Lung (tissue), 12 donors: ENCODE data around the gene TAC4. TPM values are rescaled to one million over a fixed set of nuclear protein-coding genes. Genes with fewer than 3 reads are reported as not detected.

ENCODE experiments used
- ATAC-seq: fragments of 200-7000 bp; cut with Tn5 transposase; one replicate; pipeline ENCODE4 v1.9.1; 2020; ENCODE audit warnings: moderate number of reproducible peaks; ENCODE audit not compliant: insufficient read depth, low FRiP score
- DNase-seq, 3 donors: peaks; one replicate each; pipeline ENCODE4 v3.0.0-alpha.2; 2013 to 2017
- H3K27ac ChIP-seq, 2 donors: one replicate each; pipeline ENCODE4 v1.5.1; 2013; ENCODE audit warnings: mild to moderate bottlenecking in 2 of 2, moderate library complexity in 2 of 2, control low read depth in 1 of 2, inconsistent platforms in 1 of 2, low read depth in 1 of 2, low read length in 1 of 2
- H3K27me3 ChIP-seq, 3 donors: one replicate each; pipeline ENCODE4 v1.5.1; 2013; ENCODE audit warnings: low read length in 2 of 3; ENCODE audit not compliant: control insufficient read depth in 3 of 3, insufficient read depth in 3 of 3
- H3K36me3 ChIP-seq, 4 donors: one replicate each; pipeline ENCODE4 v1.5.1; 2013; ENCODE audit warnings: low read length in 4 of 4, mild to moderate bottlenecking in 1 of 4, moderate library complexity in 1 of 4; ENCODE audit not compliant: control insufficient read depth in 4 of 4, insufficient read depth in 4 of 4
- H3K4me1 ChIP-seq, 5 donors: one replicate each; pipeline ENCODE4 v1.5.1; 2013; ENCODE audit warnings: low read length in 5 of 5, mild to moderate bottlenecking in 2 of 5, moderate library complexity in 1 of 5; ENCODE audit not compliant: control insufficient read depth in 5 of 5, insufficient read depth in 5 of 5
- H3K4me3 ChIP-seq: one replicate; pipeline ENCODE4 v1.5.1; 2013; ENCODE audit warnings: mild to moderate bottlenecking, control low read depth, moderate library complexity
- H3K9ac ChIP-seq, 2 donors: one replicate each; pipeline ENCODE4 v1.5.1; 2013; ENCODE audit warnings: low read length in 2 of 2, control low read depth in 1 of 2; ENCODE audit not compliant: insufficient read depth in 1 of 2
- H3K9me3 ChIP-seq, 4 donors: one replicate each; pipeline ENCODE4 v1.5.1; 2013; ENCODE audit warnings: low read length in 3 of 4, mild to moderate bottlenecking in 1 of 4, moderate library complexity in 1 of 4; ENCODE audit not compliant: control insufficient read depth in 4 of 4, insufficient read depth in 3 of 4
- WGBS, 2 donors: extraction: QIAGEN DNeasy Blood & Tissue Kit; methylation state at CpG; one replicate each; pipeline ENCODE4 v1.1.7; 2013; 5-methylcytosine and 5-hydroxymethylcytosine counted together
- polyA plus RNA-seq, 2 donors: library from polyadenylated mRNA; stranded (reverse); fragments of 200-250 nt; gene quantifications; one replicate each; pipeline ENCODE4 v1.2.1, GENCODE V29; 2013
- total RNA-seq, 2 donors: library from RNA; depleted of rRNA in 1 of 2; stranded (reverse); fragments of >200 nt in 1 of 2; gene quantifications; one replicate each; pipeline ENCODE4 v1.2.1, GENCODE V29; 2014 to 2021
- TF ChIP-seq, protein P1 (sequence below): IDR thresholded peaks from 2 replicates; pipeline ENCODE4 v1.5.1; 2012; ENCODE audit warnings: mild to moderate bottlenecking; ENCODE audit errors: control extremely low read depth, extremely low read depth
- donor health status: control.
- donor health status: control.
- donor health status: Bipolar disorder and iron deficiency.
- donor health status: healthy.
- donor health status: DM: yes; HTN: yes; CAD: no.

Gene TAC4
- total and polyA plus RNA-seq, 4 donors, result not detected

DNA sequence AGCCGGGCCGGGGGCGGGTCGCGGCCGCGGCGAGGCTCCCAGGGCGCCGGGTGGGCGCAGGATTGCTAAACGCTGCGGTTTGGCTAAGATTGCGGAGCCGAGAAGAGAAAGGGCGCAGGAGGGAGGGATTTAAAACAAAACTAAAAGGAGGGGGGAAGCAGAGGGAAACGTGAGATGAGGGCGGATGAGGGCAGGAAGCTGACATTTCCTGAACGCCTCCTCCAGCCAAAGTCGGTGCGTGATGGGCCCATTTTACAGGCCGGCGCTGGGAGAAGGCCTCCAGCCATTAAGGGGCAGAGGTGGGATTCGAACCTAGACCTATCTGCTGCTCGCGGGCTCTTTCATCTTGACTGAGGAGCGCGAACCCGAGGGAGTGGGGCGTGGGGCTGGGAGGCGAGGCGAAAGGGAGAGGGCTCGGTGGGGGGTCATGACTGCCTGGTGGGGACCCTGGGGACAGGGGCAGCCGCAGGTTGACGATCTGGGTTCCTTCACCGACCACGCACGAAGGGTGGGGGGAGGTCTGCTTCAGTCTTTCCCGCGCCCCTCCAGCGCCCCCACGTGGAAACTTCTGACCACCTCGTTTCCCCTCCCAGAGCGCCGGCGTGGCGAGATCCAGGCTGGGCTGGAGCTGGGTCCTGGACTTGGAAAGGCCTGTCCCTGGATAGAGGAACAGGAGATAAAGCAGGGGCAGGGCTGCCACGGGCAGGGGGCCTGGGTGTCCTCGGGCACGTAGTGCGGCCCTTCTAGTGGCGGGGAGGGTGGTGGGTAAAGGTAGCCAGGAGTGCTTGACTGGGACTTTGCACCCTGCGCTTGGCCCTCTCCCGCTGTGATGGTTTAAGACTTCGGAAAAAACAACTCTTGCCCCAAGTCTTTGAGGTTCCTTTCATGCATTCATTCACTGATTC, 3.8 kb upstream of the TAC4 start:
- peak overlapping the region in 1 of 2 donors; percentile 11 for H3K9ac ChIP-seq
- peak overlapping the region; percentile 42 for H3K4me3 ChIP-seq
- ATAC-seq (peak; percentile 21), DNase-seq (peak; percentile 70 to 78 (median 76))
- H3K4me1 ChIP-seq, result peaks cover 0 to 10% (median 0%) of the 10 kb centered on the region in 5 donors
- TF ChIP-seq, protein P1, sequence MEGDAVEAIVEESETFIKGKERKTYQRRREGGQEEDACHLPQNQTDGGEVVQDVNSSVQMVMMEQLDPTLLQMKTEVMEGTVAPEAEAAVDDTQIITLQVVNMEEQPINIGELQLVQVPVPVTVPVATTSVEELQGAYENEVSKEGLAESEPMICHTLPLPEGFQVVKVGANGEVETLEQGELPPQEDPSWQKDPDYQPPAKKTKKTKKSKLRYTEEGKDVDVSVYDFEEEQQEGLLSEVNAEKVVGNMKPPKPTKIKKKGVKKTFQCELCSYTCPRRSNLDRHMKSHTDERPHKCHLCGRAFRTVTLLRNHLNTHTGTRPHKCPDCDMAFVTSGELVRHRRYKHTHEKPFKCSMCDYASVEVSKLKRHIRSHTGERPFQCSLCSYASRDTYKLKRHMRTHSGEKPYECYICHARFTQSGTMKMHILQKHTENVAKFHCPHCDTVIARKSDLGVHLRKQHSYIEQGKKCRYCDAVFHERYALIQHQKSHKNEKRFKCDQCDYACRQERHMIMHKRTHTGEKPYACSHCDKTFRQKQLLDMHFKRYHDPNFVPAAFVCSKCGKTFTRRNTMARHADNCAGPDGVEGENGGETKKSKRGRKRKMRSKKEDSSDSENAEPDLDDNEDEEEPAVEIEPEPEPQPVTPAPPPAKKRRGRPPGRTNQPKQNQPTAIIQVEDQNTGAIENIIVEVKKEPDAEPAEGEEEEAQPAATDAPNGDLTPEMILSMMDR, result no peak
- 6 to 7% methylated on average over 55 of the region's 55 CpGs for WGBS, 2 donors
- peak overlapping the region in 1 of 2 donors; percentile 37 for H3K27ac ChIP-seq
- H3K27me3 ChIP-seq, result peaks cover 0 to 11% (median 5%) of the 10 kb centered on the region in 3 donors
- no peaks in the 10 kb centered on the region for H3K9me3 ChIP-seq
- H3K36me3 ChIP-seq, result peaks cover 0 to 3% (median 0%) of the 10 kb centered on the region in 4 donors

DNA sequence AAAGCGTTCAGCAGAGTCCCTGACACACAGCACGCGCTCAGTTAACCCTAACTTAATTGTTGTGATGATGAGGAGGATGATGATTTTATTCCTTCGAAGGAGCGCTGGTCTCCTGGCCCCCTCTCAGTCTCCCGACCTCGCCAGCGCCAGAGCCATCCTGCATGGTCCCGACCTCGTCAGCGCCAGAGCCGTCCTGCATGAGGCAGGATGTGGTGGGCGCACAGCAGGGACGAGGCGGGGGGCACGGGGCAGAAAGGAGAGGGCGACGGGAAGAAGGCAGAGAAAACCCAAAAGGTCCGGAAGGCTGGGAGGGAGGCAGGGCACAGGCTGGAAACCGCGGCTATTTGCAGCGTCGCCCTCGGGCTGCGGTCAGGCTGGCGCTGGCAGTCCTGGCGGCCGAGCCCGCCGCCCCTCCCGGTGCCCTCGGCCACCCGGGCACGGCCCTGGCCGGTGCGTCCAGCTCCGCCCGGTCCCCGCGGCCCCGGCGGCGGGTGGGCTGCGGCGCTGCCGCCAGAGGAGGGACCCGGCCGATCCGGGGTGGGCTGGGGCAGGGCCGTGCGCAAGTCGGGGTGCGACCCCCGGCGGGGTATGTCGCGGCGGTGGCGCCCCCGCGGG, 3.0 kb upstream of the TAC4 start:
- TF ChIP-seq, protein P1, result no peak
- peak overlapping the region in 1 of 2 donors; percentile 59 for H3K27ac ChIP-seq
- DNase-seq, result no peak

DNA sequence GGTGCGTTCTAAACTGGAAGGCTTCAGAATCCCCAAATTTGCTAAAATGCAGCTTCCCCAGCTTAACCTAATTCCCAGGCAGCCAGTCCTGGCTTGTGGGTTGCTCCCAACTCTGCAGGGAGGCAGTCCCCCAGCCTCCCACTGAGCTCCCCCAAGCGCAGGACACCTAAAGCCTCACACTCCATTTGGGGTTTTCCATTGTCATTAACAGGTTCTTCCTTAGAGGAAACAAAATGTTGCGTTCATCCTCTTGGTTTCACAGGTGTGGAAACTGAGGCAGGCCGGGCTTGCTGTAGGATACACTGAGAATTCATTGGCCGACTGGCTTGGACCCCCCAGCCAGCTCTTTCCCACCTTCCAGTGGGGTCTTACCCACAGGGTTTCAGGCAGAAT, 2.3 kb upstream of the TAC4 start:
- no peaks in the 10 kb centered on the region for H3K9me3 ChIP-seq
- peaks cover 0 to 10% (median 3%) of the 10 kb centered on the region in 5 donors for H3K4me1 ChIP-seq
- H3K4me3 ChIP-seq, result no peak overlapping the region
- H3K27ac ChIP-seq, result no peak overlapping the region
- ATAC-seq (no peak), DNase-seq (no peak)
- 88 to 90% methylated on average over 5 of the region's 5 CpGs for WGBS, 2 donors
- H3K9ac ChIP-seq, result no peak overlapping the region
- peaks cover 0 to 3% (median 0%) of the 10 kb centered on the region in 4 donors for H3K36me3 ChIP-seq
- TF ChIP-seq, protein P1, result no peak
- peaks cover 0 to 8% (median 5%) of the 10 kb centered on the region in 3 donors for H3K27me3 ChIP-seq

More for the DNA sequence above, 3.0 kb upstream of the TAC4 start:
- peak; percentile 45 for ATAC-seq
- WGBS, 2 donors, result 1 to 2% methylated on average over 27 to 61 of the region's 61 CpGs
- Histone ChIP-seq H3K36me3 (peaks cover 0 to 3% (median 0%) of the 10 kb centered on the region in 4 donors), H3K27me3 (peaks cover 0 to 10% (median 5%) of the 10 kb centered on the region in 3 donors), H3K9me3 (no peaks in the 10 kb centered on the region), H3K4me3 (peak overlapping the region; percentile 42), H3K4me1 (peaks cover 0 to 10% (median under 1%) of the 10 kb centered on the region in 5 donors), H3K9ac (no peak overlapping the region)
